Retinal pigment epithelial cell (primary cell): ENCODE results near the gene ST6GALNAC3.

Experiments used
- DNase-seq: peaks from one replicate; pipeline ENCODE4 v3.0.0-alpha.2; 2010; ENCODE audit warnings: low read depth
- H3K4me3 ChIP-seq: 2 replicates; pipeline ENCODE4 v1.5.1; 2011; ENCODE audit warnings: mild to moderate bottlenecking, low read length, control low read depth, moderate library complexity
- TF ChIP-seq, protein P1 (sequence below): conservative IDR thresholded peaks from 2 replicates; pipeline ENCODE4 v1.5.1; 2011; ENCODE audit warnings: low read depth, low read length, control low read depth, inconsistent platforms

The ST6GALNAC3 gene

DNA sequence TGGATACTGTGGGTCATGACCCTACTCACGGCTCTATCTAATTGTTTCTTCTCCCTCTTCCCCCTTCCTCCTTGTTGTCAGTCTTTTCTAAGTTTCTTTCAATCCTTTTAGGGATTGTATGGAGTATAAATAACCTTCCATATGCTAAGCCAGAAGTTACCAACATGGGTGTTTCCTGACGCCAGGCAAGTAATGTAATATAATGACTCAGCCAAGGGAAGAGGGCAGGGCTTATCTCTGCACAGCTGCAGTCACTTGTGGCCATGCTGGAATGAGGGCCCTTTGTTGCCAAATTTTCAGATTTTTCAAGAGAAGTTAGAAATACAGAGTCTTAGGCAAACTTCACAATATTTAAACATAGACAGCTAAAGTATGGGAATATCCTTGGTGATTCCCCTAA is 194.6 kb downstream of the ST6GALNAC3 start:
- TF ChIP-seq, protein P1, sequence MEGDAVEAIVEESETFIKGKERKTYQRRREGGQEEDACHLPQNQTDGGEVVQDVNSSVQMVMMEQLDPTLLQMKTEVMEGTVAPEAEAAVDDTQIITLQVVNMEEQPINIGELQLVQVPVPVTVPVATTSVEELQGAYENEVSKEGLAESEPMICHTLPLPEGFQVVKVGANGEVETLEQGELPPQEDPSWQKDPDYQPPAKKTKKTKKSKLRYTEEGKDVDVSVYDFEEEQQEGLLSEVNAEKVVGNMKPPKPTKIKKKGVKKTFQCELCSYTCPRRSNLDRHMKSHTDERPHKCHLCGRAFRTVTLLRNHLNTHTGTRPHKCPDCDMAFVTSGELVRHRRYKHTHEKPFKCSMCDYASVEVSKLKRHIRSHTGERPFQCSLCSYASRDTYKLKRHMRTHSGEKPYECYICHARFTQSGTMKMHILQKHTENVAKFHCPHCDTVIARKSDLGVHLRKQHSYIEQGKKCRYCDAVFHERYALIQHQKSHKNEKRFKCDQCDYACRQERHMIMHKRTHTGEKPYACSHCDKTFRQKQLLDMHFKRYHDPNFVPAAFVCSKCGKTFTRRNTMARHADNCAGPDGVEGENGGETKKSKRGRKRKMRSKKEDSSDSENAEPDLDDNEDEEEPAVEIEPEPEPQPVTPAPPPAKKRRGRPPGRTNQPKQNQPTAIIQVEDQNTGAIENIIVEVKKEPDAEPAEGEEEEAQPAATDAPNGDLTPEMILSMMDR, result no peak
- no peak overlapping the region for H3K4me3 ChIP-seq
- DNase-seq, result peak; percentile 55

DNA sequence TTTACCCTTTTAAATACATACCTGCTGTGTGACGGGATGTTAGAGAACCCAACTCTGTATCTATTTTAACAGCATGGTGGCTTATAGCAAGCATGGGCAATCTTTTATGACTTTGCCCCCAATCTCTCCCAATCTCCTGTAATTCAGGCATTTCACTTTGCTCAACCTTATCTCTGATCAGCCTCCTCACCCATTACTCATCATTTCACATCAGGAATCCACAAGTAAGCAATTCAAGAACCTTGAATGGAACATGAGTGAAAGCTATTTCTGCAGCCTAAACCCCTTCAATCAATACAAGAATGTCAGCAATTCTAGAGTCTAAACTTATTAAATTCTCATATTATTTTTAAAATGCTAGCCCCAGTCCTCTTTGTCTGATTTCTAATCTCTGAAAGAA is 199.8 kb downstream of the ST6GALNAC3 start:
- TF ChIP-seq, protein P1, result no peak

DNA sequence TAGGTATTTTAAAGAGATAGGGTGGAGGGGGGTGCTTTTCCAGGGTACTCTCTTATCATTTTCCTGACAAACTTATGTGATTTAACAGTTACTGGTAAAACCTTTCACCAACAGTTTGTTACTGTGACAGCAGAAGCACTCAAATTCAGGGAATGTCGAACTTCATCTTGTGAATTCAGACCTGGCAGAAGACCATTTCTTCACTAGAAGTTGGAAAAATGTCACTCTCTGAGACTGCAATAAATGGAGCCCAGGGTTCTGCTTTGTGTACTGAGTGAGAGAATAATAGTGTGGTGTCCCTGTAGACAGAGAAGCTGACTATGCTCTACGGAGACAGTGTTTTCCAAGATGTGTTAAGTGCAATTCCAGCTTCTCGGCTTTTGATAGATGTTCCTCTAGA is 200.2 kb downstream of the ST6GALNAC3 start:
- no peak for DNase-seq
- TF ChIP-seq, protein P1, result no peak
- H3K4me3 ChIP-seq, result no peak overlapping the region

More for the DNA sequence above, 199.8 kb downstream of the ST6GALNAC3 start:
- DNase-seq, result no peak
- H3K4me3 ChIP-seq, result no peak overlapping the region

- TF ChIP-seq, protein P1, result no peak
- DNase-seq, result peak; percentile 87
- peak overlapping the region; percentile 13 for H3K4me3 ChIP-seq
Observed at GRCh38 chr1:76278711-76279100, 204.2 kb downstream of the ST6GALNAC3 start.

DNA sequence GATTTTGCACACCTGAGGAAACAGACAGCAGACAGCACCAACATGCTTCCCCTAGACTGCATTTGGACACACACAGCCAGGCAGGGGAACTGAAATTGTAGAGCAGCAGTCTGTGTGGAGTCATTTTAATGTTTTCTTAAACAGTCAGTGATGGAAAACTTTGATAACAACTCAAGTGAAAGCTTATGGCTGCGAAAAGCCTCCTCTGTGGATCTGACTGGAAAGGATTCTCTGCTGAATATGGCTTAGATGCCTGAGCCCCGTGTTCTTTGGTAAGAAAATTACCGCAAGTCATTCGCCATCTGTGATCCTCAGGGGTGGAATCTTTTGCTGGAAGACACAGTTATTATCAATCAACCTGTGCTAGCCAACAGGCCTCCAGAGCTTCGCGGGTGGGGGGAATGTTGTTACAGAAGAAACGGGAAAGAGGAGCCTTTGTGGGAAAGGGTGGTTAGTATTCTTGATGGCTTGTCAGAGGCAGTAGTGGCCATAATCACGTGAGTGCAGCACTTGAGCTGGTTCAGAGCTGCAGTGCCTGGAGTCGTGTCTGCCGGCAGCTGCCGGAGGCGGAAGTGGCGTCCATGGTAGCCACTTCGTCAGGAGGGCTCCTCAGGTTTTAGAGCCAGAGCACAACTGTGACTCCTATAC is 204.7 kb downstream of the ST6GALNAC3 start:
- TF ChIP-seq, protein P1, result no peak
- no peak for DNase-seq

DNA sequence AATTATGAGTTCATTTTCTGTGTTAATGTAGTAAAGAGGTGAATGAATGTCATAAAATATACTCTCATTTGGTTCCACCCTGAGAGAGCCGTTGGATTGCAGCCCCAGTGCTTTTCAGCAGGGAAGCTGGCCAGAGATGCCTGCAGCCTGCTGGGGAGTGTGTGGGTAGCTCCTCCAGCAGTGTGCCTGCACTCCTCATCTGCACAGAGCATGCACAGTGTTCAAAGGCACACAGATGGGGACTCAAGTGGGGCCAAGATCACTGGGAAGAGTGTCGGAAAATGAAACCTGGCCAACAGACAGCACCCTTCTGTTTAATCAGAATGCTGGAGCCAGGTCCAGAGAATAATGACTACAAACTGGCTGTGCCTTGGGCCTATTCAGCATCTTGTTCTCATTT is 206.8 kb downstream of the ST6GALNAC3 start:
- DNase-seq, result no peak
- TF ChIP-seq, protein P1, result peak; percentile 9

More for the DNA sequence above, 204.7 kb downstream of the ST6GALNAC3 start:
- peak overlapping the region; percentile 13 for H3K4me3 ChIP-seq

GRCh38 chr1:76284842-76285241 is 210.3 kb downstream of the ST6GALNAC3 start:
- no peak overlapping the region for H3K4me3 ChIP-seq
- TF ChIP-seq, protein P1, result no peak
- DNase-seq, result no peak

More for the DNA sequence above, 206.8 kb downstream of the ST6GALNAC3 start:
- H3K4me3 ChIP-seq, result no peak overlapping the region
